GM21367 (cell line): Measurements from ENCODE around the gene POU2AF2.

ENCODE experiments used
- ATAC-seq: cut with Tn5 transposase; IDR thresholded peaks from one replicate; pipeline ENCODE4 v1.9.1; 2021; ENCODE audit not compliant: unreplicated experiment

The POU2AF2 gene

GRCh38 chr11:111329306-111330204, 84.0 kb downstream of the POU2AF2 start:
- no peak for ATAC-seq

GRCh38 chr11:111330234-111330893, 84.8 kb downstream of the POU2AF2 start:
- no peak for ATAC-seq

- no peak for ATAC-seq
These were observed 86.4 kb downstream of the POU2AF2 start for GRCh38 chr11:111331711-111332479.

GRCh38 chr11:111334532-111335502, 89.3 kb downstream of the POU2AF2 start:
- ATAC-seq: no peak

GRCh38 chr11:111335549-111335948, 90.0 kb downstream of the POU2AF2 start:
- no peak for ATAC-seq
